ENCODE results near the gene ZSWIM4.
A peak's percentile ranks its signal among the peaks of the same experiment; 100 is the strongest.

Gene ZSWIM4

GRCh38 chr19:13762635-13763235, 32.5 kb upstream of the ZSWIM4 start:
- no peaks in the 10 kb centered on the region for H3K27me3 ChIP-seq (replicated peaks; ENCODE audit: control insufficient read depth, insufficient read depth, low read length, poor library complexity, severe bottlenecking)
- H3K27ac ChIP-seq (ENCODE audit: insufficient read depth, low read length, poor library complexity, severe bottlenecking) = no peak overlapping the region
- H3K9me3 ChIP-seq (ENCODE audit: control insufficient read depth, low read length) = no peaks in the 10 kb centered on the region
- no peak for DNase-seq
- no peak overlapping the region for H3K4me3 ChIP-seq (ENCODE audit: insufficient read depth, low read depth, low read length, poor library complexity, severe bottlenecking)
- peaks cover 27% of the 10 kb centered on the region for H3K36me3 ChIP-seq (ENCODE audit: control insufficient read depth, insufficient read depth, low read length)
- peaks cover 5% of the 10 kb centered on the region for H3K4me1 ChIP-seq (ENCODE audit: control insufficient read depth, insufficient read depth, low read length, poor library complexity, severe bottlenecking)

- peaks cover 5% of the 10 kb centered on the region for H3K4me1 ChIP-seq (ENCODE audit: control insufficient read depth, insufficient read depth, low read length, poor library complexity, severe bottlenecking)
- DNase-seq = no peak
- no peaks in the 10 kb centered on the region for H3K9me3 ChIP-seq (ENCODE audit: control insufficient read depth, low read length)
- no peaks in the 10 kb centered on the region for H3K27me3 ChIP-seq (replicated peaks; ENCODE audit: control insufficient read depth, insufficient read depth, low read length, poor library complexity, severe bottlenecking)
- H3K36me3 ChIP-seq (ENCODE audit: control insufficient read depth, insufficient read depth, low read length) = peaks cover 23% of the 10 kb centered on the region
- no peak overlapping the region for H3K4me3 ChIP-seq (ENCODE audit: insufficient read depth, low read depth, low read length, poor library complexity, severe bottlenecking)
- H3K27ac ChIP-seq (ENCODE audit: insufficient read depth, low read length, poor library complexity, severe bottlenecking) = no peak overlapping the region
Measured at GRCh38 chr19:13763265-13763664, 32.0 kb upstream of the ZSWIM4 start.

GRCh38 chr19:13764101-13764807, 31.0 kb upstream of the ZSWIM4 start, which contains the start of gene MRI1:
MRI1 (plus strand) TSS chr19:13764522; CDS start chr19:13764589, 67 bp downstream.
- H3K36me3 ChIP-seq (ENCODE audit: control insufficient read depth, insufficient read depth, low read length) = peaks cover 23% of the 10 kb centered on the region

GRCh38 chr19:13764821-13765394, 30.3 kb upstream of the ZSWIM4 start:
- Histone ChIP-seq H3K27me3 (replicated peaks; ENCODE audit: control insufficient read depth, insufficient read depth, low read length, poor library complexity, severe bottlenecking) (no peaks in the 10 kb centered on the region), H3K36me3 (ENCODE audit: control insufficient read depth, insufficient read depth, low read length) (peaks cover 24% of the 10 kb centered on the region), H3K4me3 (ENCODE audit: insufficient read depth, low read depth, low read length, poor library complexity, severe bottlenecking) (peak overlapping the region; percentile 73), H3K4me1 (ENCODE audit: control insufficient read depth, insufficient read depth, low read length, poor library complexity, severe bottlenecking) (peaks cover 5% of the 10 kb centered on the region), H3K27ac (ENCODE audit: insufficient read depth, low read length, poor library complexity, severe bottlenecking) (peak overlapping the region; percentile 32), H3K9me3 (ENCODE audit: control insufficient read depth, low read length) (no peaks in the 10 kb centered on the region)
- peak in 1 of 3 donors; percentile 15 for DNase-seq

More at GRCh38 chr19:13764101-13764807, 31.0 kb upstream of the ZSWIM4 start, which contains the start of gene MRI1:
- H3K27ac ChIP-seq (ENCODE audit: insufficient read depth, low read length, poor library complexity, severe bottlenecking) = peak within 1 kb of the TSS; percentile 57
- no peaks in the 10 kb centered on the region for H3K9me3 ChIP-seq (ENCODE audit: control insufficient read depth, low read length)
- peaks cover 5% of the 10 kb centered on the region for H3K4me1 ChIP-seq (ENCODE audit: control insufficient read depth, insufficient read depth, low read length, poor library complexity, severe bottlenecking)
- H3K4me3 ChIP-seq (ENCODE audit: insufficient read depth, low read depth, low read length, poor library complexity, severe bottlenecking) = peak within 1 kb of the TSS; percentile 73
- peak; percentile 46 to 48 (median 47) for DNase-seq
- H3K27me3 ChIP-seq (replicated peaks; ENCODE audit: control insufficient read depth, insufficient read depth, low read length, poor library complexity, severe bottlenecking) = no peaks in the 10 kb centered on the region

GRCh38 chr19:13765395-13766094, 29.7 kb upstream of the ZSWIM4 start:
- Histone ChIP-seq H3K4me3 (ENCODE audit: insufficient read depth, low read depth, low read length, poor library complexity, severe bottlenecking) (no peak overlapping the region), H3K9me3 (ENCODE audit: control insufficient read depth, low read length) (no peaks in the 10 kb centered on the region), H3K27ac (ENCODE audit: insufficient read depth, low read length, poor library complexity, severe bottlenecking) (no peak overlapping the region), H3K27me3 (replicated peaks; ENCODE audit: control insufficient read depth, insufficient read depth, low read length, poor library complexity, severe bottlenecking) (no peaks in the 10 kb centered on the region), H3K4me1 (ENCODE audit: control insufficient read depth, insufficient read depth, low read length, poor library complexity, severe bottlenecking) (peaks cover 5% of the 10 kb centered on the region), H3K36me3 (ENCODE audit: control insufficient read depth, insufficient read depth, low read length) (peaks cover 23% of the 10 kb centered on the region)
- DNase-seq = no peak

GRCh38 chr19:13766095-13766481, 29.2 kb upstream of the ZSWIM4 start:
- Histone ChIP-seq H3K9me3 (ENCODE audit: control insufficient read depth, low read length) (no peaks in the 10 kb centered on the region), H3K36me3 (ENCODE audit: control insufficient read depth, insufficient read depth, low read length) (peaks cover 23% of the 10 kb centered on the region), H3K4me1 (ENCODE audit: control insufficient read depth, insufficient read depth, low read length, poor library complexity, severe bottlenecking) (peaks cover 5% of the 10 kb centered on the region), H3K4me3 (ENCODE audit: insufficient read depth, low read depth, low read length, poor library complexity, severe bottlenecking) (no peak overlapping the region), H3K27me3 (replicated peaks; ENCODE audit: control insufficient read depth, insufficient read depth, low read length, poor library complexity, severe bottlenecking) (no peaks in the 10 kb centered on the region), H3K27ac (ENCODE audit: insufficient read depth, low read length, poor library complexity, severe bottlenecking) (no peak overlapping the region)
- DNase-seq = no peak

- Histone ChIP-seq H3K4me3 (ENCODE audit: insufficient read depth, low read depth, low read length, poor library complexity, severe bottlenecking) (no peak overlapping the region), H3K36me3 (ENCODE audit: control insufficient read depth, insufficient read depth, low read length) (peaks cover 21% of the 10 kb centered on the region), H3K27me3 (replicated peaks; ENCODE audit: control insufficient read depth, insufficient read depth, low read length, poor library complexity, severe bottlenecking) (no peaks in the 10 kb centered on the region), H3K4me1 (ENCODE audit: control insufficient read depth, insufficient read depth, low read length, poor library complexity, severe bottlenecking) (peaks cover 5% of the 10 kb centered on the region), H3K27ac (ENCODE audit: insufficient read depth, low read length, poor library complexity, severe bottlenecking) (no peak overlapping the region), H3K9me3 (ENCODE audit: control insufficient read depth, low read length) (no peaks in the 10 kb centered on the region)
- no peak for DNase-seq
Measured at GRCh38 chr19:13768510-13768909, 26.7 kb upstream of the ZSWIM4 start.

GRCh38 chr19:13770013-13770635, 25.1 kb upstream of the ZSWIM4 start:
- H3K4me3 ChIP-seq (ENCODE audit: insufficient read depth, low read depth, low read length, poor library complexity, severe bottlenecking) = no peak overlapping the region
- no peaks in the 10 kb centered on the region for H3K27me3 ChIP-seq (replicated peaks; ENCODE audit: control insufficient read depth, insufficient read depth, low read length, poor library complexity, severe bottlenecking)
- DNase-seq = no peak
- no peak overlapping the region for H3K27ac ChIP-seq (ENCODE audit: insufficient read depth, low read length, poor library complexity, severe bottlenecking)
- no peaks in the 10 kb centered on the region for H3K9me3 ChIP-seq (ENCODE audit: control insufficient read depth, low read length)
- peaks cover 4% of the 10 kb centered on the region for H3K4me1 ChIP-seq (ENCODE audit: control insufficient read depth, insufficient read depth, low read length, poor library complexity, severe bottlenecking)
- H3K36me3 ChIP-seq (ENCODE audit: control insufficient read depth, insufficient read depth, low read length) = peaks cover 21% of the 10 kb centered on the region

GRCh38 chr19:13774217-13775191, 20.7 kb upstream of the ZSWIM4 start, which contains the start of gene C19orf53:
C19orf53 (plus strand) TSS chr19:13774456; CDS start chr19:13774478, 22 bp downstream.
- H3K4me3 ChIP-seq (ENCODE audit: insufficient read depth, low read depth, low read length, poor library complexity, severe bottlenecking) = peak within 1 kb of the TSS; percentile 81
- DNase-seq = peak; percentile 71 to 81 (median 76)
- H3K36me3 ChIP-seq (ENCODE audit: control insufficient read depth, insufficient read depth, low read length) = peaks cover 29% of the 10 kb centered on the region
- H3K9me3 ChIP-seq (ENCODE audit: control insufficient read depth, low read length) = no peaks in the 10 kb centered on the region
- H3K27me3 ChIP-seq (replicated peaks; ENCODE audit: control insufficient read depth, insufficient read depth, low read length, poor library complexity, severe bottlenecking) = no peaks in the 10 kb centered on the region
- no peaks in the 10 kb centered on the region for H3K4me1 ChIP-seq (ENCODE audit: control insufficient read depth, insufficient read depth, low read length, poor library complexity, severe bottlenecking)
- H3K27ac ChIP-seq (ENCODE audit: insufficient read depth, low read length, poor library complexity, severe bottlenecking) = peak within 1 kb of the TSS; percentile 80
